ENCODE results near the gene RSKR.

- no peak for TF ChIP-seq CTCF (conservative IDR thresholded peaks at IDR 0.05 in 1 of 2, IDR thresholded peaks at IDR 0.05 in 1 of 2; ENCODE audit: extremely low read depth in 1 of 2, insufficient read depth in 1 of 2, low read depth in 1 of 2, low read length in 2 of 2)
- TF ChIP-seq EZH2 (IDR thresholded peaks at IDR 0.05; ENCODE audit: borderline replicate concordance, low read length), result no peak
Measured at GRCh38 chr17:28657756-28658155, 43.8 kb upstream of the RSKR start.

Data from mammary epithelial cell (primary cell).